ENCODE results near the gene PAWR.

- peak in 4 of 6 experiments; percentile 29 to 54 (median 32) for TF ChIP-seq CTCF (IDR thresholded peaks at IDR 0.05)
- TF ChIP-seq POLR2A (IDR thresholded peaks at IDR 0.05), result peak; percentile 57 to 71
These were observed at the start of gene PAWR for GRCh38 chr12:79690638-79691510.

Measured in Peyer's patch (tissue), 4 donors.